Right lobe of liver (tissue), 6 donors: ENCODE results near the gene HINT1. TPM values are rescaled to one million over a fixed set of nuclear protein-coding genes. Genes with fewer than 3 reads are reported as not detected.

ENCODE experiments used
- ATAC-seq, 4 donors: fragments of 200-7000 bp; cut with Tn5 transposase; one replicate each; pipeline ENCODE4 v1.9.1; 2020; ENCODE audit warnings: mild to moderate bottlenecking in 4 of 4, moderate library complexity in 4 of 4
- DNase-seq, 3 donors: peaks; one replicate each; pipeline ENCODE4 v3.0.0-alpha.2; 2020
- H3K27ac ChIP-seq, 3 donors: fragments of 200-600 bp; one replicate each; pipeline ENCODE4 v1.8.0; 2022
- H3K27me3 ChIP-seq, 2 donors: fragments of 200-600 bp; one replicate each; pipeline ENCODE4 v1.8.0; 2022
- H3K36me3 ChIP-seq, 4 donors: fragments of 200-600 bp; sonication (generic) in 1 of 4; one replicate each; pipeline versions ENCODE4 v1.5.1 to v1.8.0; 2017 to 2022; ENCODE audit warnings: control low read depth in 1 of 4
- H3K4me1 ChIP-seq, 4 donors: fragments of 200-600 bp; sonication (generic) in 1 of 4; one replicate each; pipeline versions ENCODE4 v1.5.1 to v1.8.0; 2017 to 2022; ENCODE audit warnings: control low read depth in 1 of 4
- H3K4me3 ChIP-seq, 3 donors: fragments of 200-600 bp; one replicate each; pipeline ENCODE4 v1.8.0; 2022
- H3K9me3 ChIP-seq, 4 donors: fragments of 200-600 bp; sonication (generic) in 1 of 4; one replicate each; pipeline versions ENCODE4 v1.5.1 to v1.8.0; 2017 to 2022; ENCODE audit warnings: control low read depth in 1 of 4
- POLR2A ChIP-seq: fragments of 450-650 bp; IDR thresholded peaks from one replicate; pipeline ENCODE4 v1.6.1; 2017; ENCODE audit warnings: antibody characterized with exemption, mild to moderate bottlenecking
- WGBS: methylation state at CpG from one replicate; pipeline ENCODE4 v1.1.6; 2018; ENCODE audit warnings: low coverage, low lambda C conversion rate; ENCODE audit not compliant: insufficient coverage; ENCODE audit errors: missing lambda C conversion rate; 5-methylcytosine and 5-hydroxymethylcytosine counted together
- intact Hi-C, 2 donors: fragments of 100-400 bp; cut with DNase I; formaldehyde crosslinking; loops; one replicate each; pipeline versions ENCODE4 v1.11.2 to v1.14.1; 2022
- total RNA-seq, 6 experiments: library from RNA; depleted of rRNA in 2 of 6; stranded (reverse); fragments of >200 nt in 2 of 6; fragmentation: NEBNext Ultra II Directional in 3 of 6; extraction: Animal tissue kit (Norgen Biotek cat#: 25700) in 3 of 6; gene quantifications; one replicate each; pipeline versions ENCODE4 v1.1.0 to v1.2.4, GENCODE V29; 2016 to 2023
- TF ChIP-seq, protein P1 (sequence below), 4 donors: fragments of 200-600 bp in 3 of 4; fragments of 450-650 bp in 1 of 4; IDR thresholded peaks; one replicate each; pipeline versions ENCODE4 v1.5.1 to v1.8.0; 2016 to 2022; ENCODE audit warnings: antibody characterized with exemption in 4 of 4, mild to moderate bottlenecking in 2 of 4
- donor health status: DM: no; HTN: yes; CAD: no.
- donor health status: DM: no; HTN: no; CAD: no.
- donor health status: DM: no; HTN: no; CAD: no.
- donor health status: DM: no; HTN: yes; CAD: no.
- donor health status: DM: no; HTN: yes; CAD: no.

HINT1 gene
- total RNA-seq, 6 experiments from 2014 or later: 145 to 246 (median 196) TPM

DNA sequence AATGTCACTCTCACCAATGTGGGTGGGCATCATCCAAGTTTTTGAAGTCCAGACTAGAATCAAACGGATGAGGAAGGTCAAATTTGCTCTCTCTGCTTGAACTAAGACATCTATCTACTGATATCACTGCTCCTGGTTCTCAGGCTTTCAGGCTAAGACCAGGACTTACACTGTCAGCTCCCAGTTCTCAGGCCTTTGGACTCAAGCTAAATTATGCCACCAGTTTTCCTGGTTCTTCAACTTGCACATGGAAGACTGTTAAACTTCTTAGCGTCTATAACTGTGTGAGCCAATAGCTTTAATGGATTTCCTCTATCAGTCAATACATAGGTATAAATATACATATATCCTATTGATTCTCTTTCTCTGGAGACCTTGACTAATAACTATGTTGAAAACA is 41.0 kb upstream of the HINT1 start:
- WGBS: 75% methylated on average over 2 of the region's 2 CpGs
- DNase-seq (no peak), ATAC-seq (no peak)
- no peak overlapping the region for H3K4me3 ChIP-seq
- no peak overlapping the region for H3K27ac ChIP-seq
- no peaks in the 10 kb centered on the region for H3K36me3 ChIP-seq
- intact Hi-C loops: no loop called here
- no peaks in the 10 kb centered on the region for H3K27me3 ChIP-seq
- TF ChIP-seq, protein P1, sequence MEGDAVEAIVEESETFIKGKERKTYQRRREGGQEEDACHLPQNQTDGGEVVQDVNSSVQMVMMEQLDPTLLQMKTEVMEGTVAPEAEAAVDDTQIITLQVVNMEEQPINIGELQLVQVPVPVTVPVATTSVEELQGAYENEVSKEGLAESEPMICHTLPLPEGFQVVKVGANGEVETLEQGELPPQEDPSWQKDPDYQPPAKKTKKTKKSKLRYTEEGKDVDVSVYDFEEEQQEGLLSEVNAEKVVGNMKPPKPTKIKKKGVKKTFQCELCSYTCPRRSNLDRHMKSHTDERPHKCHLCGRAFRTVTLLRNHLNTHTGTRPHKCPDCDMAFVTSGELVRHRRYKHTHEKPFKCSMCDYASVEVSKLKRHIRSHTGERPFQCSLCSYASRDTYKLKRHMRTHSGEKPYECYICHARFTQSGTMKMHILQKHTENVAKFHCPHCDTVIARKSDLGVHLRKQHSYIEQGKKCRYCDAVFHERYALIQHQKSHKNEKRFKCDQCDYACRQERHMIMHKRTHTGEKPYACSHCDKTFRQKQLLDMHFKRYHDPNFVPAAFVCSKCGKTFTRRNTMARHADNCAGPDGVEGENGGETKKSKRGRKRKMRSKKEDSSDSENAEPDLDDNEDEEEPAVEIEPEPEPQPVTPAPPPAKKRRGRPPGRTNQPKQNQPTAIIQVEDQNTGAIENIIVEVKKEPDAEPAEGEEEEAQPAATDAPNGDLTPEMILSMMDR (IDR thresholded peaks at IDR 0.05): no peak
- no peak for TF ChIP-seq POLR2A
- no peaks in the 10 kb centered on the region for H3K9me3 ChIP-seq
- no peaks in the 10 kb centered on the region for H3K4me1 ChIP-seq

DNA sequence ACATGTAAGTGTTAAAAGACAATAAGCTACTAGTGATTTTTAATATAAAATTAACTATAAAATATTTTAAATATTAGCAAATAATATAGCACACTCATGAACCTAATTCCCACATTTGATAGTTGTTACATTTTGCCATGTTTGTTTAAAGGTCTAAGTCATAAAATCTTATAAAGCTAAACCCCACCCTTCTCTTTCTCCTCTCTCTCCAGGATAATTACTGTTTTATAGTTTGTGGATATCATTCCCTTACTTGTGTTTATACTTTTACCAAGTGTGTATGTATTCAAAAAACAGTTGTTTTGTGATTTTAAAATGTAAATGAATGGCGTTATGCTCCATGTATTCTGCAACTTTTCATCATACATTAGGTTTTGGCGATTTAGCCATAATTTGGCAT is 39.9 kb upstream of the HINT1 start:
- no peaks in the 10 kb centered on the region for H3K4me1 ChIP-seq
- no peak overlapping the region for H3K27ac ChIP-seq
- DNase-seq (no peak), ATAC-seq (no peak)
- no peaks in the 10 kb centered on the region for H3K27me3 ChIP-seq
- intact Hi-C loops: no loop called here
- no peaks in the 10 kb centered on the region for H3K9me3 ChIP-seq
- no peak overlapping the region for H3K4me3 ChIP-seq
- 92% methylated on average over 2 of the region's 2 CpGs for WGBS
- H3K36me3 ChIP-seq: peaks cover 0 to 4% (median 0%) of the 10 kb centered on the region in 4 donors
- no peak for TF ChIP-seq POLR2A
- TF ChIP-seq, protein P1 (IDR thresholded peaks at IDR 0.05): no peak

DNA sequence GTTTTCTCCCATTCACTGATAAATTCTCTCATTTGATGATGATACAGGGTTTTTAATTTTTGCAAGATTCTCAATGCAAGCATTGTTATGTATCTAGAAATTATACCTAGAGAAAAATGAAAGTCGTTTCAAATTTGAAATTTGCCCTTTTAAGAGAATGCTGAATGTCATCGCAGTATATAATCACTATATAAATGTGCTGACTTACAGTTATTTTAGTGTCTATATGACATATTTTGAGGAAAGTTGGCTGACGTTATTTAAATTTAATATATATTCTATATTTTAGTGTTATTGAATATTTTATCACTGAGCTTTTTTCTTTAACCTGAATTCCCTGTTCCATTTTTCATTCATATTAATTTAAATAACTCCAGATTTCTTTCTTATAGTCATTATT is 35.5 kb upstream of the HINT1 start:
- DNase-seq (no peak), ATAC-seq (no peak)
- TF ChIP-seq, protein P1 (IDR thresholded peaks at IDR 0.05): no peak
- no peak for TF ChIP-seq POLR2A
- Histone ChIP-seq H3K4me1 (no peaks in the 10 kb centered on the region), H3K9me3 (no peaks in the 10 kb centered on the region), H3K4me3 (no peak overlapping the region), H3K27me3 (no peaks in the 10 kb centered on the region), H3K36me3 (peaks cover 0 to 4% (median 0%) of the 10 kb centered on the region in 4 donors), H3K27ac (no peak overlapping the region)
- WGBS: 93% methylated on average over 3 of the region's 3 CpGs
- intact Hi-C loops: no loop called here

DNA sequence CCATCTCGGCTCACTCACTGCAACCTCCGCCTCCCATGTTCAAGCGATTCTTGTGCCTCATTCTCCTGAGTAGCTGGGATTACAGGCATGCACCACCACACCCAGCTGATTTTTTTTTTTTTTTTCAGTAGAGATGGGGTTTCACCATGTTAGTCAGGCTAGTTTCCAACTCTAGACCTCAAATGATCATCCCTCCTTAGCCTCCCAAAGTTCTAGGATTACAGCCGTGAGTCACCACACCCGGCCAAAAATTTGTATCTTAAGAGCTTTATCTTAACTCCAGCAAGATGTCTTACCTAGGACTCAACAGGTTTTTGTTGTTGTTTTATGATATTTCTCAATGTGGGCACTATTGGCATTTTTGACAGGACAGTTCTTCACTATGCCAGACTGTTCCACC is 33.6 kb upstream of the HINT1 start:
- H3K9me3 ChIP-seq: no peaks in the 10 kb centered on the region
- peaks cover 0 to 4% (median 0%) of the 10 kb centered on the region in 4 donors for H3K36me3 ChIP-seq
- H3K27ac ChIP-seq: no peak overlapping the region
- no peaks in the 10 kb centered on the region for H3K4me1 ChIP-seq
- TF ChIP-seq POLR2A: no peak
- TF ChIP-seq, protein P1 (IDR thresholded peaks at IDR 0.05): no peak
- no peak overlapping the region for H3K4me3 ChIP-seq
- ATAC-seq (no peak), DNase-seq (no peak)
- intact Hi-C loops: no loop called here
- no peaks in the 10 kb centered on the region for H3K27me3 ChIP-seq
- 76% methylated on average over 3 of the region's 5 CpGs for WGBS

DNA sequence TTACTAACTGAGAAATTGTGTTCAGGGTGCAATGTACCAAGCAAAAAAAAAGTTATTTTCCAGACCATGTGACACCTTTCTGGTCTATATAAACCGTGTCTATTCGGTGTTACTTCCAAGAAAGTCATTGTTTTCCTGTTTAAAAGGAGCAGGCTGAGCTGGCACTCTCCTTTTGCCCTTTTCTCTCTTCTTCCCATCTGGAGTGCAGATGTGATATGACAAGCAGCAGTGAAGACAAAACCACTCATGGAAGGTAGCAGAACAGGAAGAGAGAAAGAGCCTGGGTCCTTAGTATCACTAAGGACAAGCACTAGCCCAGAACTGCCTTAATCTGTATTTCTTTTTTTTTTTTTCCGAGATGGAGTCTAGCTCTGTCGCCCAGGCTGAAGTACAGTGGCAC is 31.3 kb upstream of the HINT1 start:
- WGBS: 80% methylated on average over 3 of the region's 4 CpGs
- Histone ChIP-seq H3K27me3 (no peaks in the 10 kb centered on the region), H3K4me1 (no peaks in the 10 kb centered on the region), H3K9me3 (no peaks in the 10 kb centered on the region), H3K4me3 (no peak overlapping the region), H3K36me3 (peaks cover 0 to 4% (median 0%) of the 10 kb centered on the region in 4 donors), H3K27ac (no peak overlapping the region)
- no peak for ATAC-seq
- no peak for TF ChIP-seq POLR2A
- TF ChIP-seq, protein P1 (IDR thresholded peaks at IDR 0.05): no peak
- intact Hi-C loops: no loop called here
- no peak for DNase-seq
